K562 (cell line): ENCODE results near the gene FITM1. TPM values are rescaled to one million over a fixed set of nuclear protein-coding genes. Genes with fewer than 3 reads are reported as not detected.

Source experiments
- C11orf30 ChIP-seq: fragments of 450-650 bp; IDR thresholded peaks from 2 replicates; pipeline ENCODE4 v1.6.1; 2016; ENCODE audit warnings: low read depth, mild to moderate bottlenecking
- CBX8 ChIP-seq: fragments of 200-600 bp; sonication (generic); IDR thresholded peaks from 2 replicates; pipeline ENCODE4 v1.6.1; 2012; ENCODE audit warnings: borderline replicate concordance, mixed run types, low read depth, mild to moderate bottlenecking, moderate library complexity, mixed read lengths, low read length, control low read depth, inconsistent platforms; ENCODE audit not compliant: poor library complexity, severe bottlenecking; ENCODE audit errors: extremely low read depth
- CREM ChIP-seq: IDR thresholded peaks from 2 replicates; pipeline ENCODE4 v1.6.1; 2014; ENCODE audit warnings: antibody characterized with exemption, low read depth
- CXXC5 ChIP-seq: fragments of 250-450 bp; sonication (Bioruptor Pico); IDR thresholded peaks from 2 replicates; pipeline ENCODE4 v1.8.0; 2022; ENCODE audit warnings: inconsistent platforms, mild to moderate bottlenecking, moderate library complexity
- FOS ChIP-seq: IDR thresholded peaks from 3 replicates; pipeline ENCODE4 v1.6.1; 2011; ENCODE audit not compliant: insufficient read length; ENCODE audit errors: extremely low read depth
- HMG20A ChIP-seq: fragments of 450-650 bp; formaldehyde crosslinking; conservative IDR thresholded peaks from 2 replicates; pipeline ENCODE4 v1.4.0; 2020; ENCODE audit warnings: mild to moderate bottlenecking, mixed read lengths
- MECOM ChIP-seq: fragments of 250-450 bp; sonication (Bioruptor Pico); IDR thresholded peaks from 2 replicates; pipeline ENCODE4 v1.8.0; 2022; ENCODE audit warnings: inconsistent platforms
- MED1 ChIP-seq: sonication (generic); formaldehyde crosslinking; IDR thresholded peaks from 2 replicates; pipeline ENCODE4 v1.8.1; 2023; ENCODE audit warnings: missing genetic modification reagents, borderline replicate concordance
- NCOA6 ChIP-seq: fragments of 450-650 bp; IDR thresholded peaks from 2 replicates; pipeline ENCODE4 v1.6.1; 2017; ENCODE audit warnings: mild to moderate bottlenecking
- NRF1 ChIP-seq, 2 experiments: fragments of 450-650 bp; IDR thresholded peaks in 1 of 2; conservative IDR thresholded peaks in 1 of 2; 2 replicates each; pipeline ENCODE4 v1.6.1; 2014; ENCODE audit warnings: mild to moderate bottlenecking in 2 of 2
- RBM39 ChIP-seq: fragments of 200-400 bp; formaldehyde crosslinking; optimal IDR thresholded peaks from 2 replicates; pipeline ENCODE3; 2018; ENCODE audit warnings: low read depth, low read length
- SMARCA4 ChIP-seq: fragments of 450-650 bp; IDR thresholded peaks from 2 replicates; pipeline ENCODE4 v1.6.1; 2016
- SRF ChIP-seq, 2 experiments: fragments of 250-450, 450-650 bp in 1 of 2; sonication (Bioruptor Pico) in 1 of 2; sonication (generic) in 1 of 2; formaldehyde crosslinking; IDR thresholded peaks; 2 replicates each; pipeline versions ENCODE4 v1.5.0 to v1.5.1; 2020 to 2022; ENCODE audit warnings: mild to moderate bottlenecking in 1 of 2, missing genetic modification reagents in 1 of 2
- ZBTB17 ChIP-seq: fragments of 450-650 bp; formaldehyde crosslinking; IDR thresholded peaks from 2 replicates; pipeline ENCODE4 v1.4.0; 2020; ENCODE audit warnings: mild to moderate bottlenecking
- polyA plus RNA-seq, 8 experiments: library from polyadenylated mRNA; depleted of rRNA in 4 of 8; stranded (reverse) in 5 of 8; unstranded in 3 of 8; fragments of >200 nt; fragmentation: Nextera tagmentation in 2 of 8; fragmentation: Illumina TruSeq in 1 of 8; extraction: Ambion mirVana in 2 of 8; extraction: Trizol in 1 of 8; gene quantifications; 2 replicates each; pipeline versions ENCODE4 v1.2.1 to v1.2.3, GENCODE V29; 2011 to 2014; ENCODE audit warnings: inconsistent platforms in 1 of 8, missing spikeins in 1 of 8
- total RNA-seq, 7 experiments: library from RNA; depleted of rRNA in 6 of 7; stranded (reverse); fragments of >200 nt in 6 of 7; fragmentation: Illumina TruSeq in 2 of 7; extraction: Trizol in 2 of 7; gene quantifications; 2 replicates each; pipeline versions ENCODE4 v1.2.1 to v1.2.3, GENCODE V29; 2011 to 2021; ENCODE audit warnings: low replicate concordance in 1 of 7
- TF ChIP-seq, protein P1 (sequence below): fragments of 250-450 bp; sonication (Bioruptor Pico); IDR thresholded peaks from 2 replicates; pipeline ENCODE4 v1.4.0; 2020; ENCODE audit warnings: mild to moderate bottlenecking, moderate library complexity, borderline replicate concordance
- TF ChIP-seq, protein P2 (sequence below): fragments of 450-650 bp; formaldehyde crosslinking; IDR thresholded peaks from 2 replicates; pipeline ENCODE4 v1.4.0; 2020; ENCODE audit warnings: mild to moderate bottlenecking, mixed read lengths
- TF ChIP-seq, protein P3 (sequence below): sonication (generic); formaldehyde crosslinking; IDR thresholded peaks from 2 replicates; pipeline ENCODE4 v1.8.0; 2022; ENCODE audit warnings: mild to moderate bottlenecking, low read depth, missing genetic modification reagents
- TF ChIP-seq, protein P4 (sequence below): fragments of 450-650 bp; IDR thresholded peaks from 2 replicates; pipeline ENCODE4 v1.6.1; 2018; ENCODE audit warnings: mild to moderate bottlenecking, low read depth; ENCODE audit not compliant: partially characterized antibody
- TF ChIP-seq, protein P5 (sequence below): fragments of 250-450 bp; sonication (Bioruptor Pico); IDR thresholded peaks from 2 replicates; pipeline ENCODE4 v1.8.0; 2021; ENCODE audit warnings: borderline replicate concordance, mild to moderate bottlenecking, moderate library complexity; ENCODE audit not compliant: poor library complexity, severe bottlenecking

The FITM1 gene
- total and polyA plus RNA-seq, 9 of the 15 experiments (the other 6 are each of a cell fraction or from before 2014, with no cell fraction given): 0.09 to 0.20 TPM; not detected in 7

DNA sequence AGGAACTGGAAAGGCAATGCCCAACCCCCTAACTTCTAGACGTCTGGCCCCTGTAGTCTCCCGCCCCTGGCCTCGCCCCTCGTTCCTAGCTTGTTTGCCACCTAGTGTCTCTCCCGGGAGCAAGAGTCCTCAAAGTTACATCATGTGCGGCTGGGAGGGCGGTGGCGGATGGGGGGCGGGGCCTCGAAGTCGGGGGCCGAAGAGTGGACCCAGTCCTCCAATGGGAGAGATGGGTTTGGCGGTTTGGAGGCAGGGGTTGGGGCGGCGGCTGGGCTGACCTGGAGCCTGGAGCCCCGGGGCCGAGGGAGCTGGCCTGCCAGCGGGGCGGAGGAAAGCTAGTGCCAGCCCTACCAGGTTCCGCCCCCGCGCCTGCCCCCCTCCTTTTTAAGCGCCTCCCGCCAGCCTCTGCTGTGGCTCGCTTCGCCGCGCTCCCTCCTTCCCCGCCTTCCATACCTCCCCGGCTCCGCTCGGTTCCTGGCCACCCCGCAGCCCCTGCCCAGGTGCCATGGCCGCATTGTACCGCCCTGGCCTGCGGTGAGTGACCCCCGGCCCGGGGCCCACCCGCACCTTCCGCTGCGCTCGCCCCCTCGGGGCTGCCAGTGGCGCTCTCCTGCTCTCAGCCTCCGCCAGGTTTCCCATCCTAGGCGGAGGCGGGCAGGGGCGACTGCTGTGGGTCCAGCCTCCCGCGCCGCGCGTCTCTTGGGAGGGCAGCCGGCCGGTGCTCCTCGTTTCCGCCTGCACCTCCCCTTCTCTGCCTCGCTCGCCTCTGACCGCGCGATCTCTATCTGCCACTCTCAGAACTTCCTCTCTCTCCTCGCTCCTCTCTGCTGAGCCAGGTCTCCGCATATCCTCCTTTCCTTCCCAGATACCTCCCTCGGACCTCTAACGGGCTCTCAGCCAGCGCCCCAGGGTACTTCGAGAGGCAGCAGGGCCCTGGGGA, 36.3 kb upstream of the FITM1 start, which contains the start of gene PCK2 (continued):
- TF ChIP-seq CREM: peak; percentile 36; the same call in 1 of the 2 replicates
- TF ChIP-seq, protein P1, sequence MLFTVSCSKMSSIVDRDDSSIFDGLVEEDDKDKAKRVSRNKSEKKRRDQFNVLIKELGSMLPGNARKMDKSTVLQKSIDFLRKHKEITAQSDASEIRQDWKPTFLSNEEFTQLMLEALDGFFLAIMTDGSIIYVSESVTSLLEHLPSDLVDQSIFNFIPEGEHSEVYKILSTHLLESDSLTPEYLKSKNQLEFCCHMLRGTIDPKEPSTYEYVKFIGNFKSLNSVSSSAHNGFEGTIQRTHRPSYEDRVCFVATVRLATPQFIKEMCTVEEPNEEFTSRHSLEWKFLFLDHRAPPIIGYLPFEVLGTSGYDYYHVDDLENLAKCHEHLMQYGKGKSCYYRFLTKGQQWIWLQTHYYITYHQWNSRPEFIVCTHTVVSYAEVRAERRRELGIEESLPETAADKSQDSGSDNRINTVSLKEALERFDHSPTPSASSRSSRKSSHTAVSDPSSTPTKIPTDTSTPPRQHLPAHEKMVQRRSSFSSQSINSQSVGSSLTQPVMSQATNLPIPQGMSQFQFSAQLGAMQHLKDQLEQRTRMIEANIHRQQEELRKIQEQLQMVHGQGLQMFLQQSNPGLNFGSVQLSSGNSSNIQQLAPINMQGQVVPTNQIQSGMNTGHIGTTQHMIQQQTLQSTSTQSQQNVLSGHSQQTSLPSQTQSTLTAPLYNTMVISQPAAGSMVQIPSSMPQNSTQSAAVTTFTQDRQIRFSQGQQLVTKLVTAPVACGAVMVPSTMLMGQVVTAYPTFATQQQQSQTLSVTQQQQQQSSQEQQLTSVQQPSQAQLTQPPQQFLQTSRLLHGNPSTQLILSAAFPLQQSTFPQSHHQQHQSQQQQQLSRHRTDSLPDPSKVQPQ (CRISPR knock-in tag): no peak
- TF ChIP-seq NRF1 (conservative IDR thresholded peaks at IDR 0.05 in 1 of 2, IDR thresholded peaks at IDR 0.05 in 1 of 2): peak; percentile 46 to 50; a peak in 3 of 4 replicates
- TF ChIP-seq C11orf30: no peak
- TF ChIP-seq, protein P2, sequence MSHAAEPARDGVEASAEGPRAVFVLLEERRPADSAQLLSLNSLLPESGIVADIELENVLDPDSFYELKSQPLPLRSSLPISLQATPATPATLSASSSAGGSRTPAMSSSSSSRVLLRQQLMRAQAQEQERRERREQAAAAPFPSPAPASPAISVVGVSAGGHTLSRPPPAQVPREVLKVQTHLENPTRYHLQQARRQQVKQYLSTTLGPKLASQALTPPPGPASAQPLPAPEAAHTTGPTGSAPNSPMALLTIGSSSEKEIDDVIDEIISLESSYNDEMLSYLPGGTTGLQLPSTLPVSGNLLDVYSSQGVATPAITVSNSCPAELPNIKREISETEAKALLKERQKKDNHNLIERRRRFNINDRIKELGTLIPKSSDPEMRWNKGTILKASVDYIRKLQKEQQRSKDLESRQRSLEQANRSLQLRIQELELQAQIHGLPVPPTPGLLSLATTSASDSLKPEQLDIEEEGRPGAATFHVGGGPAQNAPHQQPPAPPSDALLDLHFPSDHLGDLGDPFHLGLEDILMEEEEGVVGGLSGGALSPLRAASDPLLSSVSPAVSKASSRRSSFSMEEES (CRISPR knock-in tag): no peak
- TF ChIP-seq, protein P3, sequence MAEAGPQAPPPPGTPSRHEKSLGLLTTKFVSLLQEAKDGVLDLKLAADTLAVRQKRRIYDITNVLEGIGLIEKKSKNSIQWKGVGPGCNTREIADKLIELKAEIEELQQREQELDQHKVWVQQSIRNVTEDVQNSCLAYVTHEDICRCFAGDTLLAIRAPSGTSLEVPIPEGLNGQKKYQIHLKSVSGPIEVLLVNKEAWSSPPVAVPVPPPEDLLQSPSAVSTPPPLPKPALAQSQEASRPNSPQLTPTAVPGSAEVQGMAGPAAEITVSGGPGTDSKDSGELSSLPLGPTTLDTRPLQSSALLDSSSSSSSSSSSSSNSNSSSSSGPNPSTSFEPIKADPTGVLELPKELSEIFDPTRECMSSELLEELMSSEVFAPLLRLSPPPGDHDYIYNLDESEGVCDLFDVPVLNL (CRISPR knock-in tag): no peak
- TF ChIP-seq ZBTB17: peak; percentile 68
- TF ChIP-seq, protein P4, sequence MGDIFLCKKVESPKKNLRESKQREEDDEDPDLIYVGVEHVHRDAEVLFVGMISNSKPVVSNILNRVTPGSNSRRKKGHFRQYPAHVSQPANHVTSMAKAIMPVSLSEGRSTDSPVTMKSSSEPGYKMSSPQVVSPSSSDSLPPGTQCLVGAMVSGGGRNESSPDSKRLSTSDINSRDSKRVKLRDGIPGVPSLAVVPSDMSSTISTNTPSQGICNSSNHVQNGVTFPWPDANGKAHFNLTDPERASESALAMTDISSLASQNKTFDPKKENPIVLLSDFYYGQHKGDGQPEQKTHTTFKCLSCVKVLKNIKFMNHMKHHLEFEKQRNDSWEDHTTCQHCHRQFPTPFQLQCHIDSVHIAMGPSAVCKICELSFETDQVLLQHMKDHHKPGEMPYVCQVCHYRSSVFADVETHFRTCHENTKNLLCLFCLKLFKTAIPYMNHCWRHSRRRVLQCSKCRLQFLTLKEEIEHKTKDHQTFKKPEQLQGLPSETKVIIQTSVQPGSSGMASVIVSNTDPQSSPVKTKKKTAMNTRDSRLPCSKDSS: no peak
- TF ChIP-seq MED1 (CRISPR knock-in tag): no peak
- TF ChIP-seq HMG20A (CRISPR knock-in tag): no peak
- no peak for TF ChIP-seq MECOM
- no peak for TF ChIP-seq RBM39
- TF ChIP-seq NCOA6: no peak
- TF ChIP-seq SRF (CRISPR knock-in tag; IDR thresholded peaks at IDR 0.05): no peak; a peak in 1 of 4 replicates
- TF ChIP-seq CBX8: no peak
- no peak for TF ChIP-seq FOS
- TF ChIP-seq, protein P5, sequence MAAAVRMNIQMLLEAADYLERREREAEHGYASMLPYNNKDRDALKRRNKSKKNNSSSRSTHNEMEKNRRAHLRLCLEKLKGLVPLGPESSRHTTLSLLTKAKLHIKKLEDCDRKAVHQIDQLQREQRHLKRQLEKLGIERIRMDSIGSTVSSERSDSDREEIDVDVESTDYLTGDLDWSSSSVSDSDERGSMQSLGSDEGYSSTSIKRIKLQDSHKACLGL (CRISPR knock-in tag): no peak
- peak; percentile 52; the same call in 1 of the 2 replicates for TF ChIP-seq SMARCA4
- TF ChIP-seq CXXC5 (CRISPR knock-in tag): peak; percentile 50
